Measurements from ENCODE around the gene SPRYD3.
"Not testable (repeated sequence)": the region's sequence is repeated elsewhere in the genome, so short reads cannot be mapped to it uniquely, and the experiment has no call there.

The SPRYD3 gene

DNA sequence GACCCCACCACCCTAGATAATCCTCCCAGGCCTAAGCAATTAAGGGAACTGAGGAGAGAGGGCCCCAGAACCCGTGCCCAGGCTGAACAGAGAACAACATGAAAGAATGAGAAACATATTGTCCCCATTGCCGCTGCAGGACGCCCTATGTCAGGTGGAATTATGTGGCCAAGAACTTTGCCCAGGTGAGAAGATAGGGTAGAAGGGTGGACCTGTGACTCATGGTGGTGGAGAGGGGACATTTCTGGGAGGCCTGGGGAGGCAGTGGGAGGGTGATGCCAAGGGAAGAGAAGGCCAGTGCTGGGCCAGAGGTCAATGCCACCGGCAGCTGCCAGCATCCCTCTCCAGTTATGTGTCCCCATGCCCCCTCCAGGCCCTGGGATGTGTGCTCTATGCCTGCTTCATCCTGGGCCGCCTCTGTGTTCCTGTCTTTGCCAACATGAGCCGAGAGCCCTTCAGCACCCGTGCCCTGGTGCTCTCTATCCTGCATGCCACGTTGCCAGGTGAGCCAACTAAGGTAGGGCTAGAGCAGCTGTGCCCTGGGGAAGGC lies 39.6 kb upstream of the SPRYD3 start:
- TF ChIP-seq, protein P1, sequence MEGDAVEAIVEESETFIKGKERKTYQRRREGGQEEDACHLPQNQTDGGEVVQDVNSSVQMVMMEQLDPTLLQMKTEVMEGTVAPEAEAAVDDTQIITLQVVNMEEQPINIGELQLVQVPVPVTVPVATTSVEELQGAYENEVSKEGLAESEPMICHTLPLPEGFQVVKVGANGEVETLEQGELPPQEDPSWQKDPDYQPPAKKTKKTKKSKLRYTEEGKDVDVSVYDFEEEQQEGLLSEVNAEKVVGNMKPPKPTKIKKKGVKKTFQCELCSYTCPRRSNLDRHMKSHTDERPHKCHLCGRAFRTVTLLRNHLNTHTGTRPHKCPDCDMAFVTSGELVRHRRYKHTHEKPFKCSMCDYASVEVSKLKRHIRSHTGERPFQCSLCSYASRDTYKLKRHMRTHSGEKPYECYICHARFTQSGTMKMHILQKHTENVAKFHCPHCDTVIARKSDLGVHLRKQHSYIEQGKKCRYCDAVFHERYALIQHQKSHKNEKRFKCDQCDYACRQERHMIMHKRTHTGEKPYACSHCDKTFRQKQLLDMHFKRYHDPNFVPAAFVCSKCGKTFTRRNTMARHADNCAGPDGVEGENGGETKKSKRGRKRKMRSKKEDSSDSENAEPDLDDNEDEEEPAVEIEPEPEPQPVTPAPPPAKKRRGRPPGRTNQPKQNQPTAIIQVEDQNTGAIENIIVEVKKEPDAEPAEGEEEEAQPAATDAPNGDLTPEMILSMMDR (IDR thresholded peaks at IDR 0.05) = no peak
- Histone ChIP-seq H3K27ac (no peak overlapping the region), H3K4me3 (no peak overlapping the region)
- peak; percentile 60 for DNase-seq (ENCODE audit: low spot score)

DNA sequence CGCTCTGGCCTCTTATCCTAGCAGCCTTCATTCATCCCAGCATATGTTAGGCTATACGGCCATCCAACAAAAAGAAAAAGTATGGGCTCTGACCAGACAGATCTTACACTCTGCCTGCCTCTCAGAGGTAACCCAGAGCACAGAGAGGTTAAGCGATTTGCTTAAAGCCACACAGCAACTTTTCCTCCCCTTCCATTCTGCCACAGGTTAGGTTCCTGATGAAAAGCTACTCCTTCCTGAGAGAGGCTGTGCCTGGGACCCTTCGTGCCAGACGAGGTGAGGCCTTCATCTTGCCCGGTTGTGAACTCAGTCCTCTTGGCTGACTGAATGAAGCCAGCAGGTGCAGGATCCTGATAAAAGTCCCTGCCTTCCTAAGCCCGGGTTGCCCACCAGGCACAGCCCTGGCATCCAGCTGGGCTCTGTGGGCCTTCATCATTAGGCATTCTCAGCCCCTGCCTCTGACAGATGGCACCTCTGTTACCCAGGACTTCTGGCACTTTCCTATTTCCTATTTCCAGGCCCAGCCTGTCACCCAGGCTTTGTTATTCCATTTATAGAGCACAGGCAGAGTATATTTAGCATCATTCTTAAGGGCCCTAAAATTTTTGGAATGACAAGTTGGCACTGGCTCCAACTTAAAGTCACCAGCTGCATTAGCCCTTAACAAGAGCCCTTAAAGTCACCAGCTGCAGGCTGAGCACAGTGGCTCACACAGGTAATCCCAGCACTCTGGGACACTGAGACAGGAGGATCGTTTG lies 36.9 kb upstream of the SPRYD3 start:
- TF ChIP-seq, protein P1 (IDR thresholded peaks at IDR 0.05) = no peak
- Histone ChIP-seq H3K4me3 (no peak overlapping the region), H3K27ac (peak overlapping the region; percentile 81 to 94)
- peak; percentile 72 for DNase-seq (ENCODE audit: low spot score)

DNA sequence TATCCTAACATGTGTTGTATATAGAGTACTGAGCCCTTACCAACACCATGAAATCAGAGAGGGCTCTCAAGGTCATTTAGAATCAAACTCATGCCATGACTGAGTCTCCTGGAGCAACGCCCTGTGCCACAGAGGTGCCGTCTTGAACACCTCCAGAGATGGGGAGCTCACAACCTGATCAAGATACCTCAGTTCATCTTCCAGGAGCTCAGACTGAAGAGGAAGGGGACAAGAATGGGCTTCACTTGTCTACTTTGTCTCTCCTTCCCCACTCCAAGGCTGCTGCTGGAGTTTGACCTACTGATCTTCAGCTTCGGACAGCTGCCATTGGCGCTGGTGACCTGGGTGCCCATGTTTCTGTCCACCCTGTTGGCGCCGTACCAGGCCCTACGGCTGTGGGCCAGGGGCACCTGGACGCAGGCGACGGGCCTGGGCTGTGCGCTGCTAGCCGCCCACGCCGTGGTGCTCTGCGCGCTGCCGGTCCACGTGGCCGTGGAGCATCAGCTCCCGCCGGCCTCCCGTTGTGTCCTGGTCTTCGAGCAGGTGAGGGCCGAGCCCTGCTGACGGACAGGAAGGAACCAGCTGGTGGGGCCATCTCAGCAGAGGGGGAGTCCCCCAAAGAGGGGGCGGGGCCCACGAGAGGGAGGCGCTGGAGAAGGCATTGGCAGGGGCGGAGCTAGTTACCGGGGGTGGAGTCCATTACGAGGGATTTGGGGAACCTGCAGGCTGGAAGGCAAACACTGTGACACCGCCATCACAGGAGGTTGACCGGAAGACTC lies 36.1 kb upstream of the SPRYD3 start:
- TF ChIP-seq, protein P1 (IDR thresholded peaks at IDR 0.05) = no peak
- Histone ChIP-seq H3K27ac (peak overlapping the region; percentile 81 to 94), H3K4me3 (no peak overlapping the region)
- peak; percentile 57 for DNase-seq (ENCODE audit: low spot score)

DNA sequence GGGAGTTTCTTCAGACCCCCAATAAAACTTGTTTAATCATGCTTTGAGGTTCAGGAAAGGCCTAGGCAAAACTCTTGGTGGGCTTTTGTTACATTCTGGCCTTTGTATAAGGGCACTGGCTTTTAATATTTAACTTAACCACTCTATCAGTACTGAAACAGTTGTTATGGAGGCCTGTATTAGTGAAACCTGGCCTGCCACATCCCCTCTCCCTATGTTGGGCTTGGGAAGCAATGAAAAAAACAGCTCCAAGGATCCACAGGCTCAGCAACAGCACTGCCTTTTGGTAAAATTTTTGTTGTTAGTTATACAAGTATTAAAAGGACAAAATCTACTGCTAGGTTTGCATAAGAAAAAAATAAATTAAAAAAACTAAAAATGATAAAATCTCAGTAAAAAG lies 34.8 kb upstream of the SPRYD3 start:
- TF ChIP-seq, protein P1 (IDR thresholded peaks at IDR 0.05) = no peak

DNA sequence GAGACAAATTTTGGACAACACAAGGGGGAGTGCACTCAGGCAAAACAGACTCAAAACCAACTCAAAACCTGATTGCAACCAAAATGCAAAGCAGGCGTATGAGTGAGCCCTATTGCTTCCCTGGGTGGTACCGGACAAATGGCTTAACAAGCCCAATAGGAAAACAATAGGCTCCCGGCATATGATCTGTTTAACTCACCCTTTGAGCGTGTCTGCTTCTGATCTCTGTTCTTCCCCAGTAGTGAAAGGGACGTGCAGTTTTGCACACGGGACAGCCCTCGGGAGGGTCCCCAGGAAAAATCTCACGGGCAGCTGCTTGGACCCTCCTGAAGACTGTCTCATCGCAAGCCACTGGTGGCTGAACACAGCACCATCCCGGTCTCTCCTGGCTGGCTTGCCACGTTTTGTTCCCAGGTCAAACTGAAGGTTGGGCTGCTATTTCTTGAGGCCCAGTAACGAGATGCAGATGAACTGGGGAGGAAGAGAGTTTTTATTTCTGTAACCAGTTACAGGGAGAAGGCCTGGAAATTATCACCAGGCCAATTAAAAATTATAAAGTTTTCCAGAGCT lies 34.0 kb upstream of the SPRYD3 start:
- no peak overlapping the region for H3K27ac ChIP-seq
- DNase-seq (ENCODE audit: low spot score) = peak; percentile 43
- TF ChIP-seq, protein P1 (IDR thresholded peaks at IDR 0.05) = no peak
- H3K4me3 ChIP-seq = no peak overlapping the region

More for the DNA sequence above, 34.8 kb upstream of the SPRYD3 start:
- Histone ChIP-seq H3K4me3 (no peak overlapping the region), H3K27ac (peak overlapping the region; percentile 3 to 94)
- peak; percentile 4 for DNase-seq (ENCODE audit: low spot score)

DNA sequence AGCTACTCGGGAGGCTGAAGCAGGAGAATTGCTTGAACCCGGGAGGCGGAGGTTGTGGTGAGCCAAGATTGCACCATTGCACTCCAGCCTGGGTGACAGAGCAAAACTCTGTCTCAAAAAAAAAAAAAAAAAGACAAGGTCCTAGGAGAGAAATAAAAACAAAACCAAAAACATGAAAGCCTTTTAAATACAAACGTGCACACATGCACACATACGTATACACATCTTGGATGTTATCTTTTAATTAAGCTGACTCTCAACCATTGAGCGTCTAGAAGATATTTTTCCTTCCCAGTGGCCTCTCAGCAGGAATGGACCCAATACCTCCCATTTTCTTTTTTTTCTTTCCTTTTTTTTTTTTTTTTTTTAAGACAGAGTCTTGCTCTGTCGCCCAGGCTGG lies 33.2 kb upstream of the SPRYD3 start:
- DNase-seq (ENCODE audit: low spot score); H3K27ac ChIP-seq; H3K4me3 ChIP-seq: not testable (repeated sequence)

DNA sequence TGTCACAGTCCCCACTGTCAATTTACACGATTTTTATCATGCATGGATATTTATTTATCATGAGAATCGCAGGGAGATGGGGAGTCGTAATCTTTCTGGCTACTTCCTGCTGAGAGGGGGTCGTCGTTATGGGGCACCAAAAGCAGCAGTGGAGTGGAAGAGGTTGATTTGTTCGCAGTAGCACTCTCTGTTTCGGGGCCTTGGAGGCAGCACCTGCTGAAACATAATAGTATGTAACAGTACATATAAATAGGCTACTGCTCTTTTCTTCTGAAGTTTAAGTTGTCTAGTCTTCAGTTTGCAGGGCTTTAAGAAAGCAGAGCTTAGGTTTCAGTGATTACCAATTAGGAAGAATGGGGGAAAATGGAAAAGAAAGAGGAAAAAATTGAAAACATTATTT lies 27.9 kb upstream of the SPRYD3 start:
- TF ChIP-seq, protein P1 (IDR thresholded peaks at IDR 0.05) = no peak
- DNase-seq (ENCODE audit: low spot score) = no peak
- peak overlapping the region; percentile 21 to 66 for H3K27ac ChIP-seq
- no peak overlapping the region for H3K4me3 ChIP-seq

Data from coronary artery (tissue), 2 donors.